Measurements from ENCODE around the gene TELO2.

TELO2 gene

GRCh38 chr16:1492923-1493745 is at the start of gene TELO2:
Gene TELO2 (plus strand): TSS chr16:1493360. CDS start chr16:1494282, 922 bp downstream.
- DNase-seq, result peak; percentile 76

GRCh38 chr16:1443403-1443973 is 49.7 kb upstream of the TELO2 start:
- DNase-seq, result no peak

- DNase-seq, result no peak
These were observed 49.0 kb upstream of the TELO2 start, which contains the start of gene CCDC154 for GRCh38 chr16:1443980-1444729. Gene CCDC154 (minus strand): TSS chr16:1444556. CDS start chr16:1444322, 234 bp downstream.

- DNase-seq, result no peak
These were observed 48.2 kb upstream of the TELO2 start for GRCh38 chr16:1444730-1445517.

GRCh38 chr16:1445518-1446203 is 47.5 kb upstream of the TELO2 start:
- no peak for DNase-seq

- DNase-seq, result no peak
These were observed 46.7 kb upstream of the TELO2 start for GRCh38 chr16:1446296-1447080.

- DNase-seq, result no peak
These were observed 45.2 kb upstream of the TELO2 start for GRCh38 chr16:1447965-1448364.

GRCh38 chr16:1448536-1449116 is 44.5 kb upstream of the TELO2 start:
- DNase-seq, result no peak

GRCh38 chr16:1449201-1449788 is 43.9 kb upstream of the TELO2 start:
- no peak for DNase-seq

- DNase-seq, result no peak
These were observed 42.9 kb upstream of the TELO2 start for GRCh38 chr16:1450218-1450617.

- no peak for DNase-seq
These were observed 42.3 kb upstream of the TELO2 start for GRCh38 chr16:1450841-1451240.

- DNase-seq, result no peak
These were observed 41.3 kb upstream of the TELO2 start for GRCh38 chr16:1451702-1452392.

GRCh38 chr16:1452530-1452929 is 40.6 kb upstream of the TELO2 start:
- DNase-seq, result no peak

- no peak for DNase-seq
These were observed 39.8 kb upstream of the TELO2 start for GRCh38 chr16:1453316-1453715.

GRCh38 chr16:1454561-1454960 is 38.6 kb upstream of the TELO2 start:
- DNase-seq, result no peak

GRCh38 chr16:1455190-1456171 is 37.7 kb upstream of the TELO2 start:
- DNase-seq, result no peak

GRCh38 chr16:1456951-1457350 is 36.2 kb upstream of the TELO2 start:
- DNase-seq, result no peak

GRCh38 chr16:1457489-1458245 is 35.5 kb upstream of the TELO2 start:
- no peak for DNase-seq
